ENCODE data around the gene SNAI1.
A peak's percentile ranks its signal among the peaks of the same experiment; 100 is the strongest.
"Not testable (repeated sequence)": the region's sequence is repeated elsewhere in the genome, so short reads cannot be mapped to it uniquely, and the experiment has no call there.

SNAI1 gene

GRCh38 chr20:49973981-49974380, 8.8 kb upstream of the SNAI1 start:
- no peak for DNase-seq (ENCODE audit: low read depth)
- H3K4me3 ChIP-seq (ENCODE audit: low read length), result no peak overlapping the region
- no peak for TF ChIP-seq CTCF (IDR thresholded peaks at IDR 0.05; ENCODE audit: insufficient read depth, low read depth, low read length, missing control alignments)

- DNase-seq (ENCODE audit: low read depth), result peak; percentile 68
- H3K4me3 ChIP-seq (ENCODE audit: low read length), result no peak overlapping the region
- TF ChIP-seq CTCF (IDR thresholded peaks at IDR 0.05; ENCODE audit: insufficient read depth, low read depth, low read length, missing control alignments), result no peak
Observed at GRCh38 chr20:49976542-49976941, 6.2 kb upstream of the SNAI1 start.

- not testable (repeated sequence) for DNase-seq (ENCODE audit: low read depth); H3K4me3 ChIP-seq (ENCODE audit: low read length)
Observed at GRCh38 chr20:49977740-49978139, 5.0 kb upstream of the SNAI1 start.

- no peak for TF ChIP-seq CTCF (IDR thresholded peaks at IDR 0.05; ENCODE audit: insufficient read depth, low read depth, low read length, missing control alignments)
- H3K4me3 ChIP-seq (ENCODE audit: low read length), result no peak overlapping the region
- no peak for DNase-seq (ENCODE audit: low read depth)
Observed at GRCh38 chr20:49978685-49979029, 4.1 kb upstream of the SNAI1 start.

GRCh38 chr20:49979030-49979832, 3.5 kb upstream of the SNAI1 start:
- H3K4me3 ChIP-seq (ENCODE audit: low read length), result no peak overlapping the region
- DNase-seq (ENCODE audit: low read depth), result no peak
- TF ChIP-seq CTCF (IDR thresholded peaks at IDR 0.05; ENCODE audit: insufficient read depth, low read depth, low read length, missing control alignments), result peak; percentile 77

- no peak for TF ChIP-seq CTCF (IDR thresholded peaks at IDR 0.05; ENCODE audit: insufficient read depth, low read depth, low read length, missing control alignments)
- no peak overlapping the region for H3K4me3 ChIP-seq (ENCODE audit: low read length)
- no peak for DNase-seq (ENCODE audit: low read depth)
Observed at GRCh38 chr20:49980140-49981008, 2.4 kb upstream of the SNAI1 start.

GRCh38 chr20:49981218-49982071, 1.3 kb upstream of the SNAI1 start:
- no peak overlapping the region for H3K4me3 ChIP-seq (ENCODE audit: low read length)
- no peak for DNase-seq (ENCODE audit: low read depth)
- TF ChIP-seq CTCF (IDR thresholded peaks at IDR 0.05; ENCODE audit: insufficient read depth, low read depth, low read length, missing control alignments), result no peak
